SW480 (cell line): ENCODE measurements around the gene LRRC45.
"Not testable (repeated sequence)": the region's sequence is repeated elsewhere in the genome, so short reads cannot be mapped to it uniquely, and the experiment has no call there.

Experiments used
- DNase-seq: peaks from one replicate; pipeline ENCODE4 v3.0.0-alpha.2; 2016; ENCODE audit warnings: low spot score

Gene LRRC45

DNA sequence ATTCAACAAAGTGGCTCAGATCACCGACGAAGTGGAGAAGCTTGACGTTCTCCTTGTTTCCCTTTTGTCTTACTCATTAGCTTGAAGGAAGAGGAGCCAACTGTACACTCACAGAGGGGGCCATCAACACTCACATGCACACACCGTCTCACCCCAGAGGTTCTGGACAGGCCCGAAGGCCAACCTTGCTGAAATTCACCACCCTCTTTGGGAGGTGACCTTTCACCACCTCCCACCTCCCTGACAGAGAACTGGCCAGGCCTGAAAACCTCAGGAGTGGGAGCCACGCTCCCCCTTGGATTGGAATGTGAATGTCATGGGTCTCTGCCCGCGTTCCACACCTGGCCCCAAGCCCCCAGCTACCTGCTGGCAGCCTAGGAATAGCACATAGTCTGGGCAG lies 12.4 kb downstream of the LRRC45 start:
- DNase-seq: no peak

DNA sequence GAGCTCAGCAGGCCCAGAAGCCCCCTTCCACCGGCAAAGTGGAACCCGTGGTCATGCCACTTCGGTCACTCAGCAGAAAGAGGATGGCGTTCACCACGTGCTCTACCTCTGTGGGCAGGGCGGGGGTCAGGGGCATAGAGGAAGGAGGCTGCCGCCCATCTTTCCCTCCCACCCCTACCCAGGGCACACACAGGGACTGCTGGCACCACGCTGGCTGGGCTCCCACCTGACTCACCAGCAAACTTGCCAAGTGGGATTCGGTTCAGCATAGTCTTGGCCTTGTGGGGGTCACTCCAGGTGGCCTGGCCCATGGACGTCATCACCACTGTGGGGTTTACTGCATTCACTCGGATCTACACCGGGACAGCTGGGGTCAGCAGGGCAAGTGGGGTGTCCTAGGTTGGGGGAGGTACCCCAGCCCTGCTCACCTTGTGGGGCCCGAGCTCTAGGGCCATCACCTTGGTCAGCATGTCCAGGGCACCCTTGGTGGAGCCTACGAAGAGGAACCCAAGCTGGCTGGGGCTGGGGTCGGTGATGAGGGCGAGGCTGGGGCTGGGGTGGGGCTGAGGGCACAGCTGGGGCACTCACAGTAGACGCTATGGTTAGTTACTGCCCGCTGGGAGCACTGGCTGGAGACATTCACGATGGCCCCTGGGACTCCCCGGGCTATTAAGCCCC lies 13.0 kb downstream of the LRRC45 start:
- no peak for DNase-seq

DNA sequence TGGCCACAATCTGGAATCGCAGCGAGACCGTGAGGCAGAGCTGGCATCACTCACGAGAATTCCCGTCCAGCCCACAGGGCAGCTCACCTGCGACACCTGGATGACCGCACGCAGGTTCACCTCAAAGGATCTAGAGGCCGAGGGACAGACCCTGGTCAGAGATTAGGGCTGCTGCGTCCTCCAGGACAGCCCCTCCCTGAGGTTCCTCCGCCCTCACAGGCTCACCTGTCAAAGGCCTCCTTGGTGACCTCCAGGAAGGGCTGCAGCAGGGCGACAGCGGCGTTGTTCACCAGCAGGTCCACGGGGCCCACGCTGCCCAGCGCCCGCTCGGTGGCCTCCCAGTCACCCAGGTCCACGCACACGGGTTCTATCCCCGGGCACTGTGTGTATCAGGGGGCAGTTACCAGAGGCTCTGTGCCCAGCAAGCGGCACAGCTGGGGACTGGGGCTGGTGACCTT lies 13.6 kb downstream of the LRRC45 start:
- DNase-seq: no peak

DNA sequence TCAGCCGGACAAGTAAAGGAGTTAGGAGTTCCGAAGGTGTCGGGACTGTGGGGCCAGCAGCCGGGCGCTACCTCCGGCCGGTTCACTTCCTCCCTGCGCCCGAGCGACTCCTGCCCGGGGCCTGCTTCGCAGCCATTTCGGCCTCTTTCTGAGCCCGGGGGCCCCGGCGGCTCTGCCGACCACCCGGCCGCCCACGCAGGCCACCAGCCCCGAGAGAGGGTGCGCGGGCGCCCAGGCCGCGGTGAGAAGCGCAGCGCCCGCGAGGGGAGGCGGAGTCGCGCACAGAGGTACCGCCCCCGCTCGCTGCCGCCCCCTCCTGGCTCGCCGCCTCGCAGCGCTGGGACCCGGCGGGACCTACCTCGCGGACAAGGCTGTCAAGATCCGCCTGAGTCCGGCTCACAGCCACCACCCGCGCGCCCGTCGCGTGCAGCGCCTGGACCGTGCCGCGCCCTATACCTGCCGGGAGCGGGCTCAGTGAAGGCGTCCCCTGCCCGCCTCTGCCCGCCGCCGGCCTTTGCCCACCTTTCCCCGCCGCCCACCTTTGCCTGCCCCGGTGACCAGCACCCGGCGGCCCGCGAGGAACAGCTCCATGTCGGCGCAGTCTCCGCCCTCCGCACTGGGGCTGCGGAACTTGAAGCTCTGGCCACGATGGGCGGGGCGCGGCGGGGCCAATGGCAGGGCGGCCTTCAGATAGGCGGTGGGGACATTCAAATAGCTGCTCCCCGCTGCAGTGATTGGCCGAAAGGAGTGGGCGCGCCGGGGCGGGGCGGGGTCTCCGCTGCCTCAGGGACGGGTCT lies 14.2 kb downstream of the LRRC45 start, which contains the start of gene DCXR:
DCXR (minus strand) TSS at position 606 of the 797 bp plus-strand sequence; CDS start at position 591, 15 bp downstream.
- peak; percentile 95 for DNase-seq

GRCh38 chr17:82037889-82038195 lies 14.7 kb downstream of the LRRC45 start:
- no peak for DNase-seq

- not testable (repeated sequence) for DNase-seq
Measured at GRCh38 chr17:82038796-82039409, 15.8 kb downstream of the LRRC45 start.

DNA sequence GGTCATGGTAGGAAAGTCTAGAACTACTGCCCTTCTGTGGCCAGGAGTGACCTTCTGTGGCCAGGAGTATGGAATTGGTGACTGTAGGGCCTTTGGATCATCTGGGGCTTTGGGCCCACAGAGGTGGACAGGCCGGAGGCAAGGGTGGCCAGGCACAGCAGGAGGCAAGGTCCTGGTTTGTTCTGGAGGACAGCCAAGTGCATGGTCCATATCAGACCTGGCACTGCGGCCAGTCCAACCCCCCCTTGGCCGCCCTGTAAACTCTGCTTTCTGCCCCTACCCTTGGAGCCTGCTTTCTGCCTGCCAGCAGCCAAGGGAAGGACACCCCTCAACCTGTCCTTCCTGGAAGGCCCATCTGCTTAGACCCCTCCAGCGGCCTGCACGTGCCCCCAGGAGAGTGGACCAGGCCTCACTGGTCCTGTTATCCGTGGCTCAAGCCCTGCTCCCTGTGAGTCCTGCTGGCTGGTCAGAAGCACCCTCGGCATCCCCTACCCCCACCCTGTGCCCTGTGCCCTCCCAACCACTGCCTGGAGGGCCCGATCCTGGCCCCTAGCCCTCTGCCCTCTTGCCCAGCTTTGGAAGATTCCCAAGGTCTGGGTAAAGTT lies 16.7 kb downstream of the LRRC45 start:
- DNase-seq: no peak

DNA sequence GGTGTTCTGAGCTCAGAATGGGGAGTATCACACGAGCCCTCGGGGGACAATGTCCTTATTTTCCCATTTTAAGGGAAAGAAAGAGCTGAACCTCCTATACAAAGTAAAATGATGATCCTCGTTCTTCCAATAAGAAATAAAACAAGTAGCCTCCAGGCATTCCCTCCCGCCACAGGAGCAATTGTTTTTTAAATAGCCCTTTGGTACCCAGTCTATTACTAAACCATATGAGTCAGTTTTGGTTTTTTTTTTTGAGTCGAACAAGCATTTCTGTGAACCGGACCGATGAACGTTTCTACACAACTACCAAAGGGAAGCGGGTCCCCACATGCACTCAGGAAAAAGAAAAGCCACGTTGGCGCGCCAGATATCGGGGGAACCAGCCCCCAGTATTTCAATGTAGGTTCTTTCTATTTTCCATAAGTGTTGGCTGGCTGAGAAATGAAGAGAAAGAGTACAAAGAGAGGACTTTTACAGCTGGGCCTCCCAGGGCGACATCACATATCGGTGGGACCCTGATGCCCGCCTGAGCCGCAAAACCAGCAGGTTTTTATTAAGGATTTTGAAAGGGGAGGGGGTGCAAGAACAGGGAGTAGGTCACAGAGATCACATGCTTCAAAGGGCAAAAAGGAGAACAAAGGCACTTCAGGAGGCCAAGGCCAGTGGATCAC lies 18.2 kb downstream of the LRRC45 start:
- no peak for DNase-seq

DNA sequence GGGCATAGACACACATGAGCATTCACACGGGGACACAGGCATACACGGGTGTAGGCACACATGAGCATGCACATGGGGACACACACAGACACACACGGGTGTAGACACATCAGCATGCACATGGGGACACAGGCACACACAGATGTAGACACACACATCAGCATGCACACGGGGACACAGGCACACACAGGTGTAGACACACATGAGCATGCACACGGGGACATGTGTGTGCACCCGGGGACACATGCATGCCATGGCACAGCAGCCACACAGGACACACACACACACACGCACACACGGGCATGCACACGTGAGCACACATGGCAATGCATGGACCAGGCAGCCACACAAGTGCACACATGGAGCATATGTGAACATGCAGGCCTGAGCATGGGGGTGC lies 19.5 kb downstream of the LRRC45 start:
- DNase-seq: no peak

DNA sequence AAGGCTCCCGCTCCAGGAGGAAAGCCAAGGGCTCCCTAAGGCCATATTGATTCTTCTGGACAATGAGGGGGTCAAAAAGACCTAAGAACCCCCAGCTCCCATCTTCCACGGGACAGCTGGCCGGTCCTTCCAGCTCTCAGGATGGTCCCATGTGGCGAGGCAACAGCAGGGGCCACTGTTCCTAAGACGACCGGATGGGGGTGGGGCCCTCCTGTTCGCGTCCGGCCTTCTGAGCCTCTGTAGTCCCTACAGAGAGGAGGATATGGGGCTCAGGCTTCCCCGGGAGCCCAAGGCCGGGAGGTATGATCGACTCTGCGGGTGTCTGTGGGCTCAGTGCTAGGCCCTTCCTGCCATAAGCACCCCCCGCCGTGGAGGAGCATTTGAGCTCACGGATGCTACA lies 20.4 kb downstream of the LRRC45 start:
- DNase-seq: no peak

GRCh38 chr17:82045936-82046484 lies 22.9 kb downstream of the LRRC45 start:
- DNase-seq: no peak

- no peak for DNase-seq
Measured at GRCh38 chr17:82046903-82047302, 23.8 kb downstream of the LRRC45 start.

- DNase-seq: no peak
Measured at GRCh38 chr17:82047379-82047778, 24.3 kb downstream of the LRRC45 start.

- DNase-seq: no peak
Measured at GRCh38 chr17:82047914-82048570, 24.9 kb downstream of the LRRC45 start.

- DNase-seq: no peak
Measured at GRCh38 chr17:82048571-82048971, 25.5 kb downstream of the LRRC45 start.

- no peak for DNase-seq
Measured at GRCh38 chr17:82049106-82049505, 26.0 kb downstream of the LRRC45 start.

DNA sequence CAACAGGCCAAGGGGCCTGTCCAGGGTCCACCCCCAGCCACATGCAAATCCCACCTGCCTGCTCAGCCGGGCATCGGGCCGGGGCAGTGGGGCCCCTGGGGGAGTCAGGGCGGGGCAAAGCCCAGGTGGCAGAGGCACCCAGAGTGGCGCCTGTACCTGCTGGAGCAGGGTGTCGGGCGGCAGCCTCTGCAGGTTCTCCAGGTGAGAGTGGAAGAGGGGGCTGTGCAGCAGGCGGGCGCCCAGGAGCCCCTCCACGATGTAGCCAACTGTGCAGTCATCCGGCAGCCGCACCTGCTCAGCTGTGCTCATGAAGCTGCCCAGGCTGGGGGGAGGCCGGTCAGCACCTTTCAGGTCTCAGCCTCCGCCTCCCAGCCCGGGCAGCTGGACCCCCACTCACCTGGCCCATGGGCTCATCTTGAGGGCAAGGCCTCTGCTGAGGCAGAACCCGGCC lies 26.4 kb downstream of the LRRC45 start:
- DNase-seq: no peak

- DNase-seq: no peak
Measured at GRCh38 chr17:82050152-82050760, 27.2 kb downstream of the LRRC45 start.

DNA sequence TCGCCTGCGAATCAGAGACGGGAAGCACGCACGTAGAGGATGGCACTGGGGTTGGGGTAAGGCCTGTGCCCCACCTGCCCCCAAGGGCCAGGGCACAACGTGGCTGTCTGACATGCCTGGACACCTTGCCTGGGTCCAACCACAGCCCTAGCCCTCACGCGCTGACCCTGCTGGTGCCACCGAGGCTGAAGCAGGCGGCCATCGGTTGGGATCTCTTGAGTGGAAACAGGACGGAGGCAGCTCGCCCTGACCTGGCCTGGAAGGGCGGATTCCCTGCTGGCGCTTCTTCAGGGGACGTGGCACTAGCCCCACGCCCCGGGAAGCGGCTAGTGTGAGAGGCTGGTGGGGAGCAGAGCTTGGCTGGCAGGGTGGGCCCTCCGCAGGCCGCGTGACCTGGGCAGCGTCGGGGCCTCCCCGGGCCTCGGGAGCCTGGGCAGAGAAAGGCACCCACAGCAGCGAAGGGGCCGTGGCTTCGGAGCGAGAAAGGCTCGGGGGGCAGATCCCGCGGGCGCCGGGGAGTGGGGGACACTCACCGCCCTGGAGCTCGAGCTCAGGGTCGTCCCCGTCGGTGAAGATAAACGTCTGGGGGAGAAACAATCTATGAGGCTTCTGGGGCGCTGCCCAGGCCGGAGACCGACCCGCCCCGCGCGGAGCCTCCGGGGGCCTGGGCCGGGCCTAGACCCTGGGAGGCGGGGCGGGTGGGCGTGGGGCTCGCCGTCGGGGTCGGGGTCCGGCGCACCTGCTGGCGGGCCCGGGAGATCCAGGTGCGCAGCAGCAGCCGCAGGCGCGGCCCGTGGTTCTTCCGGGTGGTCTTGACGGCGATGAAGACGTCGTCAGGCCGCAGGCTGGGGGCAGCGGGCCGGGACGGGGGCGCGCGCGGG lies 27.9 kb downstream of the LRRC45 start:
- DNase-seq: no peak
